HuH-7 (cell line): ENCODE results near the gene SHROOM3.
"Not testable (repeated sequence)": the region's sequence is repeated elsewhere in the genome, so short reads cannot be mapped to it uniquely, and the experiment has no call there.

Experiments used
- DNase-seq: peaks from one replicate; pipeline ENCODE4 v3.0.0; 2011; ENCODE audit warnings: low spot score

Gene SHROOM3

DNA sequence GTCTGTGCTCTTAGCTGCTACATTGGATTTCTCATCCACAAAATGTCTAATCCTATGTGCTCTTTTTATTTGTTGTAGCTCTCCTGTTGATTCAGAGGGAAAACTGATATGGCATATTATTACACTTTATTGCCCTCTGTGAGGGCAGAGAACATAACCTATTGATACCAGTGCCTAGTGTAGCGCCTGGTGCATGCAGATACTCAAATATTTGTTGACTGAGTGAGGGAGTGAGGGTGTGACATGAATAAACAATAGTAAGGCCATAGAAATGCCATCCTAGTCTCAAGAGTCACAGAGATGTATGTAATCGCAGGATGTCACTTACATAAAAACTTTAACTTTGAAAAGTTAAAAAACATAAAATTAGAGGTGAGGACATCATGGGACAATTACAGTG lies 159.1 kb downstream of the SHROOM3 start:
- DNase-seq = no peak

- no peak for DNase-seq
Observed at GRCh38 chr4:76595435-76595834, 160.4 kb downstream of the SHROOM3 start.

- DNase-seq = no peak
Observed at GRCh38 chr4:76596713-76597112, 161.7 kb downstream of the SHROOM3 start.

- DNase-seq = no peak
Observed at GRCh38 chr4:76597423-76597979, 162.5 kb downstream of the SHROOM3 start.

GRCh38 chr4:76600447-76600846 lies 165.4 kb downstream of the SHROOM3 start:
- no peak for DNase-seq

DNA sequence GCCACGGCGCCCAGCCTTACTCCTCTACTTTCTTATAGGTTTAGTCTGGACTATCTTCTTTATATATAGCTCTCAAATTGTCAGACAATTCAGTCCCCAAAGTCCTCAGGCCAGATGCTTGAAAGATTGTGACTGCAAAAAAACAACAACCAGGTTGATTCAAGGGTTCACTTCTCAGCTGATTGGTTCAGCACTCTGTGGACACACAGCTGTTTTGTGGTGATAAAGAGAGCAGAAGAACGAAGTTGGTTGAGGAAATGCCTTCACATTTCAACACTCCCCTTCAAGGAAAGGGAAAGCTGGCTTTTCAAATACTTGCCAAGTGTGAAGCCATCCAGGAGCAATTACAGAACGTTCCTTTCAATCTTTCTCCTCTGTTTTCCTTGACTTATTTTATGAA lies 166.8 kb downstream of the SHROOM3 start:
- DNase-seq = no peak

DNA sequence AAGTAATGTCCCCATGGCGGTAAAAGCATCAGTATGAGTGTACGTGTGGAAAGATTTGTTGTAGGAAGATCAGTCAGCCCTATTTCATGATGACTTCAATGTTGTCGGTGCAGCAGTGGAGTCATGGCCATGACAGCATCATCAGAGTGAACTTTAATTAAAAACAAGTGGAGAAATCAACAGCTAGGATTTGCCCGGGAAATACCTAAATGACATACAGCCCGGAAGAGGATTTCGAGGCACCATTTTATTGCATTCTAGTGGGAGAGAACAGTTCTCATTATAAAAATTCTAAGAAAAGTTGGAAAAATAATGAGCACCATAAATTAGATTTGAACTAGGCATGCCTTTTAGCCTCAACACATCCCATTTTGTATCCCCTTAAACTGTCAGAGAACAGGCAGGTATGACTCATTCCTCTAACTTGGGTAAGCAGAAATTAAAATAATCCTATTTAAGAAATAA lies 170.1 kb downstream of the SHROOM3 start:
- DNase-seq = no peak

GRCh38 chr4:76606645-76607265 lies 171.7 kb downstream of the SHROOM3 start:
- DNase-seq = no peak

DNA sequence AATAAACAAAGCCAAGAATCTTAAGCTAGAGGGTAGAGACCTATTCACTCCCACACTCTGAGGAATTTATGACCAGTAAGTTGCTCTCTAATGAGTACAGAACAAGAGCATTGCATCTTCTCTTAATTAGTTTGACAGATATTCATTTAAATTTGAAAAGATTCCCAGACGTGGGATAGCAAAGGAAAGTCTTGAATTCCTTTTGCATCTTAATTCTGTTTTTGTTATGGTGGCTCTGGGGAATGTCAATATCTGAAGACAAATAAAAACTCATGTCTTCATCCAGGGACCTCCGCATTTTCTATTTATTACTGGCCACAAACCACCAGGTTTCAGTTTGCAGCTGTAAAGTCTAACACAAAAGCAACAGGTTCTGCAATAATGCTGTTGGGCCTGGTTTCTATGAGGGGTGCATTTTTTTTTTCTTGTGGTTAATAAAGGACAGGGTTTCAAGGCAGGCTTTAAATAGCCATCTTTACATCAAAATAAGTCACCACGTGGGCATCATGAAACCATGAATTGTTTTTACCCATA lies 172.3 kb downstream of the SHROOM3 start:
- DNase-seq = no peak

GRCh38 chr4:76607846-76608245 lies 172.8 kb downstream of the SHROOM3 start:
- no peak for DNase-seq

GRCh38 chr4:76608549-76608948 lies 173.5 kb downstream of the SHROOM3 start:
- DNase-seq = not testable (repeated sequence)

GRCh38 chr4:76610751-76611547 lies 175.9 kb downstream of the SHROOM3 start:
- no peak for DNase-seq

DNA sequence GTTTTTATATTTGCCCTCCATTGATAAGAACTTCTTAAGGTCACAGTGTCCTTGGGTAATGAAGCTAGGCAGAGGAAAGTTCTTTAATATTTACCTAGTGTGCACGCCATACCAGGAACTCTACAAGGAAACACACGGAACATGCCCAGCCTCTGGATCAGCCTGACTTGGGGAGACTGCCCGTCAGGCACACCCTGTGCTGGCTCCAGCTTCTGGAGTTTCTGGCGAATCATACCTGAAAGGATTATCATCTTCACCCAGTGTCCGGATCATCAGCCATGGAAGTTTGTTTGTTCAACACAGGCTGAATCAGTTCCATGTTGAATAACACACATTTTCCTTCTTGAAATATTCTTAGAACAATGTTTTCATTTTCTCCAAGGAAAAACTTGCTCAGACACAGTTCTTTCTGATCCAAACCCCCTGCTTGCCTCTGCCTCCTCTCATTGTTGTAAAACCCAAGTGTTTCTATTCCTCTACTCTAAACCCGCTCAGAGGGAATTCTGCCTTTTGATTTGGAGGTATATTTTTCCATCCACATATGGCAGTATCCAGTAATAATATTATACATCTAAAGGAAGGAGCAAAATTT lies 176.7 kb downstream of the SHROOM3 start:
- no peak for DNase-seq

DNA sequence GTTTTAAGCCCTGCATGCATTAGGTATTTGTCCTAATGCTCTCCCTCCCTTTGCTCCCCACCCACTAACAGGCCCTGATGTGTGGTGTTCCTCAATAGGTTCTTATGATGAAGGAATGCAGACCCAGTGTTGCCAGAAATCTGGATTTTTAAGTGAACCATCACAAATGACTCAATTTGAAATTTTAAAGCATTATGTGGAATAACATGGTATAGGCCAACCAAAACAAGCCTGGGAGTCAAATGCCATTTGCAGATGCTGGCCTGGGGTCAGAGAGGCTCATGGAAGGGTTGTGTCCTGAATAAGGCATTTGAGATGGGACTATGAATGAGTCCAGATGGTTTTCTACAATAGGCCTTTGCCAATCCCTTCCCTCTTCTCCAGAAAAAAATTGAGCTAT lies 179.6 kb downstream of the SHROOM3 start:
- no peak for DNase-seq

DNA sequence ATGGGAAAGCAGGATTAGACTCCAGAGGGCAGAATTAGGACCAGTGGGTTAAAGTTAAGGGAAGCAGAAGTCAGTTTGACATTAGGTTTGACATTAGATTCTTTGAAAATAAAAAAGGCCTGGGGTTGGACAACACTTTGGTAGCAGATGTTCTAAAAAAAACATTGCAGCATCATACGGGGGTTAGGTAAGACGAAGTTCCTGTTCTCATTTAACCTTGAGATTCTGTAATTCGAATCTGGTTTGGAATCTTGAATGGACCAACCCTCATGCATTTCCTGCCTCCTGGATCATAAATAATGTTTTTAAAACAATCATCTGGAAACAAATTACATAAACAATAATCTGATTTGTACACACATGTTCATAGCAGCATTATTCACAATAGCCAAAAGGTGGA lies 181.0 kb downstream of the SHROOM3 start:
- DNase-seq = no peak

DNA sequence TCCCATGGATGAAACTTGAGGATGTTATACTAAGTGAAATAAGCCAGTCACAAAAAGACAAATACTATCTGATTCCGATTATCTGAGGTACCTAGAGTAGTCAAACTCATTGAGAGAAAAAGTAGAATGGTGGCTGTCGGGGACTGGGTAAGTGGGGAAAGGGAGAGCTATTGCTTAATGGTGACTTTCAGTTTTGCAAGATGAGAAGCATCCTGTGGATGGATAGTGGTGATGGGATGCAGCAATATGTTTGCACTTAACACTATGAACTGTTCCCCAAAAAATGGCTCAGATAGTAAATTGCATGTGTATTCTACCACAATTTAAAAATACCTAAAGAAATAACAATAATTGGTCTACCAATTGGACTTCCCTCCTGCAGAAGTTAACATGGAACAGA lies 181.5 kb downstream of the SHROOM3 start:
- no peak for DNase-seq

GRCh38 chr4:76620723-76621468 lies 185.9 kb downstream of the SHROOM3 start:
- DNase-seq = no peak

DNA sequence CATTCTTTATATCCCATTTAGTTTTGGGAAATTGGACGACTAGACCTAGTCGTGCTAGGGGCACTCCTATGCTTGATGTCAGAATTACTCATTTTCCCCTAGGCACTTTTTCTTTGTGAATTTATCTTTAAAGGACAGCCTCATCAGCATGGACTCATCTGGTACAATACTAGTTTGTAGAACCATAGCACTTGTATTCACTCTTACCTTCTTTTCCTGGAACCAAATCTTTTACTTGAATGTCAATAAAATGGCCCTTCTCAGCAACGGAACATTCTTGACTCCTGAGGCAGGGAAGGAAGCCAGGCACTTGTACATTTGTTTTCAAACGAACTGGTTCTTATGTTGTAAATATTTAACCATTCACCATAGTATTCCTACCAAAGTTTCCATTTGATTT lies 187.1 kb downstream of the SHROOM3 start:
- no peak for DNase-seq

DNA sequence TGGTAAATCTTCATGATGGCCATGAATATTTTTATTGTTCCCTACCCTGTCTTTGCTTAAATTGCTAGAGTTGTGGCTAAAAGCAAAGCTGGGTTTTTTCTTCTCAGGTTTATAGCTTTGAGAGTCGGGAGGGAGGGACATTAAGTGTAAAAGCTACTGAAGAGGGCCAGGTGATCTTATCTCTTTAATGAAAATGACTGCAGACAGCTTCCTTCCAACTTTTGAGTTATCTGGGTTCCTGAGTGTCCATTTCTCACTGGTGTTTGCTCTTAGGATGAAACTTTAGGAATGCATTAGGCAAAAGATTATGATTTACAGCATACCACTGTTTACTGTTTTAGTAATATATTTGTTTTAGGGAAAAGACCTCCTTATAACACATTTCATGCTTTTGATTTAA lies 187.7 kb downstream of the SHROOM3 start:
- no peak for DNase-seq

DNA sequence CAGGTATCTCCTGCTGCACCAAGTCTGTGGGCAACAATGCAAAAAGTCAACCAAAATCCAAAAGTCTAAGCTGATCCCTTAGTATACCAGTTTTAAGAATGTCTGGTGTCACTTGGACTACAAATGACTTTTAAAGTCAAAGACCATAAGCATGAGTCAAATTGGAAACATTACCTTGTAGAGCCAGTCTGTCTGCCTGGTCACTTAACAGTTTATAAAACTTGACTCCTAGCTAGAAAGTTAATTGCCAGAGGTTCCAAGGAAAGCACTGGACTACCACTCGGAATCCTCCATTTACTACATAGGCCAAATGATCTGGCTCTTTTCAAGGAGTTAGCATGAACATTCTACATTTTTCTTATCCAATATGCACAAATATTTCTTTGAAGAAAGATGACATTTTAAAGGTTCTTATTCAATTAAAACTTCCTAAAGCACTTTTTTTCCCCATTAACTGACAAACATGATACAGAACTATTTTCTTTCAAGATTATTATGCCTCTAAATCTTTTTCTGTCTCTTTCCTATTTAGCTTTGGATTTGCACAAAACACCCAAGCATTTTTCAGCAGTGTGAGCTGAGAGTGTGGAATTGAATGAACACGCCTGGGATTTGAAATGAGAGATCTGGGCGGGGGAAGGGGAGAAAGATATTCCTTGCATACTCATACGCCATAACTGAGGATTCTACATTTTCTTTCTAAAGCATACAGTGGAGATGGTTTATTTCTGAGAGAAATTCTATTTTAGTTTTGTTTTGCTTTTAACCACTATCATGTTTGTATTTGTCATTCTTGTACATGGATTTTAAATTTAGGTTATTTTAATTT lies 188.4 kb downstream of the SHROOM3 start:
- no peak for DNase-seq

- DNase-seq = no peak
Observed at GRCh38 chr4:76624241-76624681, 189.2 kb downstream of the SHROOM3 start.
